ENCODE data around the gene LHX1.

LHX1 gene

GRCh38 chr17:36975922-36976515, 38.7 kb downstream of the LHX1 start:
- no peak for DNase-seq

DNA sequence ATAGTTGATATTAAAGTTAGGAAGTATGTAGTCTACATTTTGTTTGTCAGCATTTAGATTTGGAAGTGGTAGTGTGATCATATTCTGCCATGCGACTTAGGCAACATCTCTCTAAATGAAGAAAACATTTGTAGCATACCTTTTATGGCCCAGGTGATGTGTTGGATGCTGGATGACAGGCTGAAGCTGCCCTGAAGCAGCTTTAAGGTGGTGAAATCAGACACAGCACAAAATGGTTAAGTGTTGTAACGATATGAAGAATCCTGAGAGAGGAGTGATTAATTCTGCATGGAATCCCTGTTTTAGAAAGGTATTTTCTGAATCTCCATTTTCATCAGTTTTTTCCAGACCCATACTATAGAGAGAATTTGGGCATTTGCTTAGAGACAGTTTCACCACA, 39.8 kb downstream of the LHX1 start:
- no peak for DNase-seq

- DNase-seq = no peak
Measured at GRCh38 chr17:36977568-36977967, 40.3 kb downstream of the LHX1 start.

- no peak for DNase-seq
Measured at GRCh38 chr17:36978810-36979564, 41.7 kb downstream of the LHX1 start.

DNA sequence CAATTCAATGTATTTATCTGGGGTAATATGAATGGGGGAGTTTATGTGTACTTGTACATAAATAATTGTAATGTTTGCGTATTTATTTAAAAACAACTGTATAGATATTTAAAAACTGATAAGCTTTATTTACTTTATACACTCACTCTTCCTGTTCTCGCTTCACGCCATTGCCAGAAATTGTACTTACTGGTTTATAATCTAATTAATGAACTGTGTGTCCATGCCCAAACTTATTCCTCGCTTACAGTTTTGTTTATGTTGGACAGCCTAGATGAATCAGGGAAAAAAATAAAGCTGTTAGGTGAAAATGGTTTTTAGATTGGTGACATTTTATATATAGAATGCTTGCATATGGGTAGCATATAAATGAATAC, 42.3 kb downstream of the LHX1 start:
- DNase-seq = no peak

DNA sequence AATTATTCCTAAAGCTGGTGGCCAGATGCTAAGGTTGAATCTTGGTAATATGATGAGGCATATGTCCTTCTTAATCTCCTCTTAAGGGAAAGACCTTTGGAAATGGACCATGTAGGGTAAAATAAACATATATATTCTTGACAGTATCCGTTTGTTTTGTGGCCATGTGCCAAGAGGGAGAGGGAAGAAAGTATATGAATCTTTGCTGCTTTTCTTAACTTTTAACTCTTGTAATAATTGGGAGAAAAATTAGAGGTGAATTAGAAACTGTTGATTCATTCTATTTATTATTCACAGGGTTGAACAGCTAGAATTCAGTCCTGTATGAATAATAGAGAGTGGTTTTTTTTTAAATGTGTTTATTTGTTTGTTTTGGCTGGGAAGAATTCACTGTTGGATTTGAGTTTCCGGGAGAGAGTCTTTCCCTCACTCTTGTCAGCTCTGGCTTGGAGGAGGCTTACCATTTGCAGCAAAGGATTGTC, 43.0 kb downstream of the LHX1 start:
- DNase-seq = no peak

DNA sequence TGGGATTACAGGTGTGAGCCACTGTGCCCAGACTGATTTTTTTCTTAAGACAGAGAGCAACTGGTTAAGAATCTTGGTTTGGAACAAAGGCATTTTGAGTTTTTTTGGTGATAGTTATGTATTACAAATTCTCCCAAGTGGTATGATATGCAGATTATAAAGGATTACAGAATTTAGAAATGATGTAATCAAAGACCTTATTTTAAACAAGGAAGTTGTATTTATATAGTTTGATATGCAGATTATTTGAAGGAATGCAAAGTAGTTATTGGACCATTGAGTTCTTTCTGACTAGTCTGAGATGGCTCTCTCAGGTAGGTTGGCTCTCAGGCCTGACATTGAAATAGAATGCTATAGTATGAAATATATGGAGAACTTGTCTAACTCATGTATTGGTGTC, 46.3 kb downstream of the LHX1 start:
- no peak for DNase-seq

DNA sequence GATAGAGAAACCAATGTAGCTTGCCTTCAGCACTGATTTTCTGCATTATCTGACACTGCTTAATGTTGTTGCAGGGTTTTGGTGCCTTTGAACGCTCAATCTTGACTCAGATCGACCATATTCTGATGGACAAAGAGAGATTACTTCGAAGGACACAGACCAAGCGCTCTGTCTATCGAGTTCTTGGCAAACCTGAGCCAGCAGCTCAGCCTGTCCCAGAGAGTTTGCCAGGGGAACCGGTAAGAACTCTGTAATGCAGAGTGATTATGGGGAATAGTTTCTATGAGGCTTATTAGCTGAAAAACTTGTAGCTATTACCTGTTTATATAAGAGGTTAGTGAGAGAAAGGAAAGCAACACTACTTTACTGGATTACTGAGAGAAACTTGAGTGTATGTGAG, 51.9 kb downstream of the LHX1 start:
- no peak for DNase-seq

DNA sequence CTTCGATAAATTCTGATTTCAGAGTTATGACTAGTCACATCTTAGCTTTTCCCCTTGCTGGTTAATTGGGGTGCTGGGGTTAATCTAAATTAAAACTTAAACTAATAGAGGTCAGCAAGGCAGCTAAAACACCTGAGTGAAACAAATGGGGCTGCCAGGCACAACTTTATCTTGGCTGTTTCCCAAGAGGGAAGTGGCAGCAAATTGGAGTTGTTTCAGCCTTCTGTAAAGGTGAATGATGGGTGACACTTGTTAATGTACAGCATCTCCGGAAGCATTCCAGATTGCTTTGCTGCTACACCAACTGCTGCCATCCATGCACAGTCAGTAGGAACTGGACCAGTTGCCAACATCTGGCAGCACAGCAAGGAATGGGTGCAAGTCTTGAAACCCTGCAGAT, 55.4 kb downstream of the LHX1 start:
- no peak for DNase-seq

DNA sequence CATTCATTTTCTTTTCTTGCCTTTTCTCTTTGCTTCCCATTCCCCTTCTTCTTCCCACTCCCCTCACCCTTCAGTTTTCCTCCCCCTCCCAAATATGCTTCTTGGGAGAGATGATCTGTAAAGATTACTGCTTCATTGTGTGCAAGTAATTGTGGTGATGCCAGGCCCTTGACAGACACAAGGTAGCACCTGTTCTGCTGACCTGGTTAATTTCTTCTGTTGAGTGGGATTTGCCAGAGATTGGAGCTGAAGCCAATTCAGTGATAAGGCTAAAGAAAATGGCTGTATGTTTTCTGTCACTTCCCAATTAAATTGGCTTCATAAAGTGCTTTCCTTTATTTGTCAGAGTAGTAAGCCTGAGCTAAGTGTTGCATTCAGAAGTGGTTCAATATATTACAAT, 56.0 kb downstream of the LHX1 start:
- no peak for DNase-seq
